HepG2 (cell line): ENCODE data around the gene ADAR. TPM values are rescaled to one million over a fixed set of nuclear protein-coding genes. Genes with fewer than 3 reads are reported as not detected.

ENCODE experiments used
- CREM ChIP-seq, 2 experiments: sonication (generic) in 1 of 2; formaldehyde crosslinking in 1 of 2; IDR thresholded peaks; 2 replicates each; pipeline versions ENCODE4 v1.4.0 to v1.6.1; 2016 to 2020; ENCODE audit warnings: antibody characterized with exemption in 1 of 2, mild to moderate bottlenecking in 1 of 2, missing genetic modification reagents in 1 of 2
- GATA4 ChIP-seq: sonication (generic); IDR thresholded peaks from 2 replicates; pipeline ENCODE4 v1.6.1; 2016; ENCODE audit warnings: antibody characterized with exemption, low read depth, borderline replicate concordance
- GLI4 ChIP-seq: sonication (generic); formaldehyde crosslinking; IDR thresholded peaks from 2 replicates; pipeline ENCODE4 v1.5.1; 2020; ENCODE audit warnings: missing genetic modification reagents, mild to moderate bottlenecking, moderate library complexity, borderline replicate concordance
- HMG20A ChIP-seq: IDR thresholded peaks from 2 replicates; pipeline ENCODE4 v1.6.1; 2016; ENCODE audit warnings: borderline replicate concordance
- IKZF1 ChIP-seq: fragments of 450-650 bp; IDR thresholded peaks from 2 replicates; pipeline ENCODE4 v1.7.1; 2016
- KAT2B ChIP-seq: fragments of 150-350 bp; IDR thresholded peaks from 2 replicates; pipeline ENCODE4 v1.6.1; 2014; ENCODE audit warnings: low read depth, low read length, borderline replicate concordance
- KDM4B ChIP-seq: sonication (generic); formaldehyde crosslinking; IDR thresholded peaks from 2 replicates; pipeline ENCODE4 v1.4.0; 2020; ENCODE audit warnings: missing genetic modification reagents
- PHF8 ChIP-seq: sonication (generic); formaldehyde crosslinking; IDR thresholded peaks from 2 replicates; pipeline ENCODE4 v1.5.0; 2020; ENCODE audit warnings: missing genetic modification reagents
- RBM39 ChIP-seq: fragments of 200-400 bp; formaldehyde crosslinking; IDR thresholded peaks from one replicate; pipeline ENCODE4 v1.6.1; 2018; ENCODE audit warnings: antibody characterized with exemption, mild to moderate bottlenecking, low read depth, low read length; ENCODE audit not compliant: poor library complexity, severe bottlenecking
- SMYD3 ChIP-seq: sonication (generic); formaldehyde crosslinking; IDR thresholded peaks from 2 replicates; pipeline ENCODE4 v1.8.1; 2023; ENCODE audit warnings: mild to moderate bottlenecking, missing genetic modification reagents
- SOX6 ChIP-seq, 2 experiments: fragments of 450-650 bp in 1 of 2; sonication (generic) in 1 of 2; formaldehyde crosslinking in 1 of 2; IDR thresholded peaks; 2 replicates each; pipeline versions ENCODE4 v1.4.0 to v1.6.1; 2017 to 2020; ENCODE audit warnings: antibody characterized with exemption in 1 of 2, mild to moderate bottlenecking in 1 of 2, missing genetic modification reagents in 1 of 2
- ZBTB21 ChIP-seq: sonication (generic); formaldehyde crosslinking; IDR thresholded peaks from 2 replicates; pipeline ENCODE4 v1.4.0; 2020; ENCODE audit warnings: missing genetic modification reagents
- ZBTB7A ChIP-seq: sonication (generic); formaldehyde crosslinking; IDR thresholded peaks from 2 replicates; pipeline ENCODE4 v1.8.0; 2022; ENCODE audit warnings: mild to moderate bottlenecking, missing genetic modification reagents
- ZNF317 ChIP-seq: sonication (generic); formaldehyde crosslinking; IDR thresholded peaks from 2 replicates; pipeline ENCODE4 v1.5.0; 2020; ENCODE audit warnings: mild to moderate bottlenecking, missing genetic modification reagents
- ZNF547 ChIP-seq: sonication (generic); formaldehyde crosslinking; IDR thresholded peaks from 2 replicates; pipeline ENCODE4 v1.5.1; 2020; ENCODE audit warnings: mild to moderate bottlenecking, missing genetic modification reagents
- ZNF577 ChIP-seq: sonication (generic); formaldehyde crosslinking; IDR thresholded peaks from 2 replicates; pipeline ENCODE4 v1.4.0; 2020; ENCODE audit warnings: mild to moderate bottlenecking, low read depth, missing genetic modification reagents, borderline replicate concordance
- ZNF616 ChIP-seq: sonication (generic); formaldehyde crosslinking; IDR thresholded peaks from 2 replicates; pipeline ENCODE4 v1.5.0; 2020; ENCODE audit warnings: low read depth, mild to moderate bottlenecking, missing genetic modification reagents
- polyA plus RNA-seq, 8 experiments: library from polyadenylated mRNA; depleted of rRNA in 3 of 8; stranded (reverse) in 7 of 8; unstranded in 1 of 8; fragments of >200 nt; fragmentation: Illumina TruSeq in 4 of 8; extraction: Trizol in 4 of 8; gene quantifications; 2 replicates each; pipeline versions ENCODE4 v1.2.1 to v1.2.3, GENCODE V29; 2011 to 2016; ENCODE audit warnings: low read depth in 4 of 8, missing spikeins in 1 of 8, mixed read lengths in 1 of 8; ENCODE audit not compliant: insufficient read depth in 1 of 8
- total RNA-seq, 5 experiments: library from RNA; depleted of rRNA; stranded (reverse); fragments of >200 nt; fragmentation: Illumina TruSeq; extraction: Trizol; gene quantifications; 2 replicates each; pipeline ENCODE4 v1.2.3, GENCODE V29; 2016; ENCODE audit warnings: low read depth in 1 of 5
- TF ChIP-seq, protein P1 (sequence below): sonication (generic); formaldehyde crosslinking; IDR thresholded peaks from 2 replicates; pipeline ENCODE4 v1.4.0; 2020; ENCODE audit warnings: low read depth, mild to moderate bottlenecking, missing genetic modification reagents
- TF ChIP-seq, protein P2 (sequence below): sonication (generic); formaldehyde crosslinking; IDR thresholded peaks from 2 replicates; pipeline ENCODE4 v1.4.0; 2020; ENCODE audit warnings: missing genetic modification reagents
- TF ChIP-seq, protein P3 (sequence below): sonication (generic); formaldehyde crosslinking; IDR thresholded peaks from 2 replicates; pipeline ENCODE4 v1.4.0; 2020; ENCODE audit warnings: missing genetic modification reagents, low read depth, mild to moderate bottlenecking, borderline replicate concordance

The ADAR gene
- total and polyA plus RNA-seq, 2 of the 13 experiments (the other 11 are each of a cell fraction or from before 2014, with no cell fraction given) = 70.8 to 86.2 TPM

DNA sequence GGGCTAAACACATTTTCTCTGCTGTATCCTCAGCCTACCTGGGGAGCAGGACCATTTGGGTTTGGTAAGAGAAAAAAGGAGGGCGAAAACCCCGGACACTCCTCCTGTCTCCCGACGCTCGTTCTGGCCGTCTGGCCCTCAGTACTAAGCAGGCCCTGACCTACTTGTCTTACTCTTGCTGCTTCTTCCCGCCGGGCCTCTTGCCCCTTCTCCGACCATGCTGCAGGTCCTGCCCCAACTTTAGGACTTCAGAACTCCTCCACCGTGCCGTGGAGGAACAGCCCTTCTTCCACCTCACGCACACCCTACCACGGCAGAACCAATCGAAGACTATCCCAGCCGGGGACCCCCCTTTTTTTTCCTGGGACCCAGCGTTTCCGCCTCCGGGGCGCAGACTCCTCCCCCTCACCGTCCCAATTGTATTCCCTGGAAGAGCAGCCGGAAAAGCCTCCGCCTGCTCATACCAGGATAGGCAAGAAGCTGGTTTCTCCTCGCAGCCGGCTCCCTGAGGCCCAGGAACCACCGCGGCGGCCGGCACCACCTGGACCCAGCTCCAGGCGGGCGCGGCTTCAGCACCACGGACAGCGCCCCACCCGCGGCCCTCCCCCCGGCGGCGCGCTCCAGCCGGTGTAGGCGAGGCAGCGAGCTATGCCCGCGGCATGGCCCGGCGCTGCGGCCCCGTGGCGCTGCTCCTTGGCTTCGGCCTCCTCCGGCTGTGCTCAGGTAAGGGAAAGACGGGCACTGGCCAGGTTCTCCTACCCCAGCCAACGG lies 40.4 kb downstream of the ADAR start, which contains the start of gene CHRNB2 (continued):
- TF ChIP-seq, protein P1, sequence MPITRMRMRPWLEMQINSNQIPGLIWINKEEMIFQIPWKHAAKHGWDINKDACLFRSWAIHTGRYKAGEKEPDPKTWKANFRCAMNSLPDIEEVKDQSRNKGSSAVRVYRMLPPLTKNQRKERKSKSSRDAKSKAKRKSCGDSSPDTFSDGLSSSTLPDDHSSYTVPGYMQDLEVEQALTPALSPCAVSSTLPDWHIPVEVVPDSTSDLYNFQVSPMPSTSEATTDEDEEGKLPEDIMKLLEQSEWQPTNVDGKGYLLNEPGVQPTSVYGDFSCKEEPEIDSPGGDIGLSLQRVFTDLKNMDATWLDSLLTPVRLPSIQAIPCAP (CRISPR knock-in tag) = no peak
- TF ChIP-seq GATA4 (no peak), CREM (IDR thresholded peaks at IDR 0.05) (no peak), CREM (CRISPR knock-in tag; IDR thresholded peaks at IDR 0.05) (no peak), ZNF547 (CRISPR knock-in tag) (peak; percentile 98), ZBTB21 (CRISPR knock-in tag) (no peak), ZNF577 (CRISPR knock-in tag) (no peak), ZNF317 (CRISPR knock-in tag) (no peak), SOX6 (IDR thresholded peaks at IDR 0.05) (no peak), SOX6 (CRISPR knock-in tag; IDR thresholded peaks at IDR 0.05) (no peak), PHF8 (no peak), GLI4 (peak; percentile 94; the same call in 1 of the 2 replicates), ZBTB7A (CRISPR knock-in tag) (peak; percentile 79; the same call in 1 of the 2 replicates), IKZF1 (no peak), KDM4B (CRISPR knock-in tag) (0 out of 2 replicates have a peak, but pooled peaks have one; percentile 52), HMG20A (CRISPR knock-in tag) (peak; percentile 30; the same call in 1 of the 2 replicates), KAT2B (no peak), SMYD3 (CRISPR knock-in tag) (peak; percentile 87), ZNF616 (CRISPR knock-in tag) (peak; percentile 92; the same call in 1 of the 2 replicates), RBM39 (no peak)
- TF ChIP-seq, protein P2, sequence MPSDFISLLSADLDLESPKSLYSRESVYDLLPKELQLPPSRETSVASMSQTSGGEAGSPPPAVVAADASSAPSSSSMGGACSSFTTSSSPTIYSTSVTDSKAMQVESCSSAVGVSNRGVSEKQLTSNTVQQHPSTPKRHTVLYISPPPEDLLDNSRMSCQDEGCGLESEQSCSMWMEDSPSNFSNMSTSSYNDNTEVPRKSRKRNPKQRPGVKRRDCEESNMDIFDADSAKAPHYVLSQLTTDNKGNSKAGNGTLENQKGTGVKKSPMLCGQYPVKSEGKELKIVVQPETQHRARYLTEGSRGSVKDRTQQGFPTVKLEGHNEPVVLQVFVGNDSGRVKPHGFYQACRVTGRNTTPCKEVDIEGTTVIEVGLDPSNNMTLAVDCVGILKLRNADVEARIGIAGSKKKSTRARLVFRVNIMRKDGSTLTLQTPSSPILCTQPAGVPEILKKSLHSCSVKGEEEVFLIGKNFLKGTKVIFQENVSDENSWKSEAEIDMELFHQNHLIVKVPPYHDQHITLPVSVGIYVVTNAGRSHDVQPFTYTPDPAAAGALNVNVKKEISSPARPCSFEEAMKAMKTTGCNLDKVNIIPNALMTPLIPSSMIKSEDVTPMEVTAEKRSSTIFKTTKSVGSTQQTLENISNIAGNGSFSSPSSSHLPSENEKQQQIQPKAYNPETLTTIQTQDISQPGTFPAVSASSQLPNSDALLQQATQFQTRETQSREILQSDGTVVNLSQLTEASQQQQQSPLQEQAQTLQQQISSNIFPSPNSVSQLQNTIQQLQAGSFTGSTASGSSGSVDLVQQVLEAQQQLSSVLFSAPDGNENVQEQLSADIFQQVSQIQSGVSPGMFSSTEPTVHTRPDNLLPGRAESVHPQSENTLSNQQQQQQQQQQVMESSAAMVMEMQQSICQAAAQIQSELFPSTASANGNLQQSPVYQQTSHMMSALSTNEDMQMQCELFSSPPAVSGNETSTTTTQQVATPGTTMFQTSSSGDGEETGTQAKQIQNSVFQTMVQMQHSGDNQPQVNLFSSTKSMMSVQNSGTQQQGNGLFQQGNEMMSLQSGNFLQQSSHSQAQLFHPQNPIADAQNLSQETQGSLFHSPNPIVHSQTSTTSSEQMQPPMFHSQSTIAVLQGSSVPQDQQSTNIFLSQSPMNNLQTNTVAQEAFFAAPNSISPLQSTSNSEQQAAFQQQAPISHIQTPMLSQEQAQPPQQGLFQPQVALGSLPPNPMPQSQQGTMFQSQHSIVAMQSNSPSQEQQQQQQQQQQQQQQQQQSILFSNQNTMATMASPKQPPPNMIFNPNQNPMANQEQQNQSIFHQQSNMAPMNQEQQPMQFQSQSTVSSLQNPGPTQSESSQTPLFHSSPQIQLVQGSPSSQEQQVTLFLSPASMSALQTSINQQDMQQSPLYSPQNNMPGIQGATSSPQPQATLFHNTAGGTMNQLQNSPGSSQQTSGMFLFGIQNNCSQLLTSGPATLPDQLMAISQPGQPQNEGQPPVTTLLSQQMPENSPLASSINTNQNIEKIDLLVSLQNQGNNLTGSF (CRISPR knock-in tag) = peak; percentile 96
- TF ChIP-seq, protein P3, sequence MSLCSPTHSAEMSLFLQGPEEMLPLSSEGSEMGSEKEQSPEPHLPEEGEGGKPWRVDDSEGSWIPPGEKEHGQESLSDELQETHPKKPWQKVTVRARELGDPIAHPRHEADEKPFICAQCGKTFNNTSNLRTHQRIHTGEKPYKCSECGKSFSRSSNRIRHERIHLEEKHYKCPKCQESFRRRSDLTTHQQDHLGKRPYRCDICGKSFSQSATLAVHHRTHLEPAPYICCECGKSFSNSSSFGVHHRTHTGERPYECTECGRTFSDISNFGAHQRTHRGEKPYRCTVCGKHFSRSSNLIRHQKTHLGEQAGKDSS = peak; percentile 94
